ENCODE results near the gene CERS6.

DNA sequence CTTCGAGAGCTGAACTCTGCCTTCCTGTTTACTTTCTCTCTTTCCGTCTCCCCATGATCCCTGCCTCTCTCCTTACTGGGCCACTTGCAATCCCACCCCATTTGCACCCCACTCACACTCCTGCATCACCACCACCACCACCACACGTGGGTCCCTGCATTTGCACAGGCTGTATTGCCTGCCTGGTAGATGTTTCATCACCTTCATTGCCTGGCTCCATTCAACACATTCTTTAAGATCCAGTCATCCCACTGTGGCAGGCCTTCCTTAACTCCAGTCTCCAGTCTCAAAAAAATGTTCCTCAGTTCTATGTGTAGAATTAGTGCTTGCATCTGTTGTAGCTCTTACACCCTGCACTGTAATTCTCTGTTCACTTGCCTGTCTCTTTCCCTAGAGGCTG is 360.3 kb downstream of the CERS6 start:
- TF ChIP-seq POLR2AphosphoS5 (IDR thresholded peaks at IDR 0.05; ENCODE audit: borderline replicate concordance, low read depth, low read length) (no peak), EZH2 (IDR thresholded peaks at IDR 0.05) (no peak), FOXP2 (optimal IDR thresholded peaks at IDR 0.05; ENCODE audit: control extremely low read depth, extremely low read length, insufficient read depth) (no peak)

Data from SK-N-MC (cell line).